K562 (cell line): Measurements from ENCODE around the gene SCP2. TPM values are rescaled to one million over a fixed set of nuclear protein-coding genes. Genes with fewer than 3 reads are reported as not detected.

Experiments used
- CBFA2T2 ChIP-seq: fragments of 450-650 bp; conservative IDR thresholded peaks from 2 replicates; pipeline ENCODE4 v1.6.1; 2017; ENCODE audit warnings: mild to moderate bottlenecking
- CHD2 ChIP-seq: IDR thresholded peaks from 2 replicates; pipeline ENCODE4 v1.6.1; 2011; ENCODE audit warnings: low read depth, low read length
- CSDE1 ChIP-seq, 2 experiments: fragments of 450-650 bp; IDR thresholded peaks; 2 replicates each; pipeline ENCODE4 v1.6.1; 2016; ENCODE audit warnings: mild to moderate bottlenecking in 1 of 2
- FOXA3 ChIP-seq, 2 experiments: fragments of 450-650 bp in 1 of 2; sonication (generic) in 1 of 2; formaldehyde crosslinking; IDR thresholded peaks in 1 of 2; conservative IDR thresholded peaks in 1 of 2; 2 replicates each; pipeline versions ENCODE4 v1.4.0 to v1.8.0; 2020 to 2022; ENCODE audit warnings: mild to moderate bottlenecking in 2 of 2, missing genetic modification reagents in 1 of 2
- GATAD2B ChIP-seq: fragments of 450-650 bp; IDR thresholded peaks from 2 replicates; pipeline ENCODE4 v1.6.1; 2017; ENCODE audit warnings: mild to moderate bottlenecking, borderline replicate concordance
- GTF2F1 ChIP-seq: IDR thresholded peaks from 2 replicates; pipeline ENCODE4 v1.6.1; 2011; ENCODE audit warnings: low read depth, low read length, improper control_type of control experiment
- HDAC8 ChIP-seq: fragments of 450-650 bp; IDR thresholded peaks from 2 replicates; pipeline ENCODE4 v1.6.1; 2016; ENCODE audit warnings: mild to moderate bottlenecking, missing genetic modification characterization, moderate library complexity, missing compliant biosample characterization
- HDGF ChIP-seq: fragments of 450-650 bp; IDR thresholded peaks from 2 replicates; pipeline ENCODE4 v1.6.1; 2016
- KAT2B ChIP-seq: IDR thresholded peaks from one replicate; pipeline ENCODE4 v1.6.1; 2012; ENCODE audit warnings: low read depth, mild to moderate bottlenecking, control low read depth, inconsistent platforms, low read length, moderate library complexity
- MAFK ChIP-seq: IDR thresholded peaks from 2 replicates; pipeline ENCODE4 v1.6.1; 2011; ENCODE audit warnings: low read length, improper control_type of control experiment
- NR2F6 ChIP-seq: fragments of 450-650 bp; formaldehyde crosslinking; IDR thresholded peaks from 2 replicates; pipeline ENCODE4 v1.4.0; 2020; ENCODE audit warnings: mild to moderate bottlenecking
- NUFIP1 ChIP-seq: fragments of 450-650 bp; IDR thresholded peaks from 2 replicates; pipeline ENCODE4 v1.6.1; 2018; ENCODE audit not compliant: partially characterized antibody
- POLR3A ChIP-seq: IDR thresholded peaks from 2 replicates; pipeline ENCODE4 v1.6.1; 2011; ENCODE audit warnings: borderline replicate concordance, mild to moderate bottlenecking, moderate library complexity; ENCODE audit not compliant: insufficient read length, insufficient read depth; ENCODE audit errors: extremely low read depth
- PRPF4 ChIP-seq: fragments of 200-400 bp; formaldehyde crosslinking; IDR thresholded peaks from one replicate; pipeline ENCODE4 v1.6.1; 2017; ENCODE audit warnings: low read length, low read depth, mild to moderate bottlenecking; ENCODE audit not compliant: insufficient read depth, poor library complexity, severe bottlenecking
- RBM22 ChIP-seq: fragments of 200-400 bp; formaldehyde crosslinking; IDR thresholded peaks from 2 replicates; pipeline ENCODE4 v1.6.1; 2018; ENCODE audit warnings: low read length, low read depth; ENCODE audit not compliant: poor library complexity, severe bottlenecking
- RFX5 ChIP-seq: IDR thresholded peaks from 2 replicates; pipeline ENCODE4 v1.6.1; 2011; ENCODE audit warnings: low read depth, mild to moderate bottlenecking, improper control_type of control experiment, low read length
- SFPQ ChIP-seq: fragments of 200-400 bp; formaldehyde crosslinking; IDR thresholded peaks from 2 replicates; pipeline ENCODE4 v1.6.1; 2017; ENCODE audit warnings: mild to moderate bottlenecking, low read depth, low read length, moderate library complexity
- SMARCB1 ChIP-seq: IDR thresholded peaks from 2 replicates; pipeline ENCODE4 v1.6.1; 2011; ENCODE audit warnings: improper control_type of control experiment, low read depth; ENCODE audit not compliant: insufficient read length
- SRSF7 ChIP-seq: fragments of 200-400 bp; formaldehyde crosslinking; optimal IDR thresholded peaks from 2 replicates; pipeline ENCODE3; 2017; ENCODE audit warnings: mild to moderate bottlenecking, low read depth, low read length
- TFAM ChIP-seq: fragments of 250-450 bp; sonication (Bioruptor Pico); conservative IDR thresholded peaks from 2 replicates; pipeline ENCODE4 v1.5.0; 2021; ENCODE audit warnings: mild to moderate bottlenecking, moderate library complexity
- ZC3H4 ChIP-seq: sonication (generic); formaldehyde crosslinking; IDR thresholded peaks from 2 replicates; pipeline ENCODE4 v1.9.0; 2021; ENCODE audit warnings: missing genetic modification reagents, borderline replicate concordance
- ZNF263 ChIP-seq: sonication (generic); formaldehyde crosslinking; IDR thresholded peaks from 2 replicates; pipeline ENCODE4 v1.8.0; 2022; ENCODE audit warnings: mild to moderate bottlenecking, missing genetic modification reagents, borderline replicate concordance
- ZNF583 ChIP-seq: fragments of 250-450 bp; sonication (Bioruptor Pico); IDR thresholded peaks from 2 replicates; pipeline ENCODE4 v1.4.0; 2020
- polyA plus RNA-seq, 8 experiments: library from polyadenylated mRNA; depleted of rRNA in 4 of 8; stranded (reverse) in 5 of 8; unstranded in 3 of 8; fragments of >200 nt; fragmentation: Nextera tagmentation in 2 of 8; fragmentation: Illumina TruSeq in 1 of 8; extraction: Ambion mirVana in 2 of 8; extraction: Trizol in 1 of 8; gene quantifications; 2 replicates each; pipeline versions ENCODE4 v1.2.1 to v1.2.3, GENCODE V29; 2011 to 2014; ENCODE audit warnings: inconsistent platforms in 1 of 8, missing spikeins in 1 of 8
- total RNA-seq, 7 experiments: library from RNA; depleted of rRNA in 6 of 7; stranded (reverse); fragments of >200 nt in 6 of 7; fragmentation: Illumina TruSeq in 2 of 7; extraction: Trizol in 2 of 7; gene quantifications; 2 replicates each; pipeline versions ENCODE4 v1.2.1 to v1.2.3, GENCODE V29; 2011 to 2021; ENCODE audit warnings: low replicate concordance in 1 of 7
- TF ChIP-seq, protein P1 (sequence below), 2 experiments: fragments of 200-800 bp in 1 of 2; sonication (Bioruptor generic) in 1 of 2; sonication (generic) in 1 of 2; formaldehyde crosslinking in 1 of 2; IDR thresholded peaks in 1 of 2; conservative IDR thresholded peaks in 1 of 2; 2 replicates each; pipeline versions ENCODE4 v1.5.0 to v1.6.1; 2016 to 2020; ENCODE audit warnings: missing compliant biosample characterization in 1 of 2, missing genetic modification characterization in 1 of 2, missing genetic modification reagents in 1 of 2
- TF ChIP-seq, protein P2 (sequence below): IDR thresholded peaks from 2 replicates; pipeline ENCODE4 v1.6.1; 2014; ENCODE audit warnings: antibody characterized with exemption

SCP2 gene
- total and polyA plus RNA-seq, 9 of the 15 experiments (the other 6 are each of a cell fraction or from before 2014, with no cell fraction given), result 63.8 to 258 (median 106) TPM

DNA sequence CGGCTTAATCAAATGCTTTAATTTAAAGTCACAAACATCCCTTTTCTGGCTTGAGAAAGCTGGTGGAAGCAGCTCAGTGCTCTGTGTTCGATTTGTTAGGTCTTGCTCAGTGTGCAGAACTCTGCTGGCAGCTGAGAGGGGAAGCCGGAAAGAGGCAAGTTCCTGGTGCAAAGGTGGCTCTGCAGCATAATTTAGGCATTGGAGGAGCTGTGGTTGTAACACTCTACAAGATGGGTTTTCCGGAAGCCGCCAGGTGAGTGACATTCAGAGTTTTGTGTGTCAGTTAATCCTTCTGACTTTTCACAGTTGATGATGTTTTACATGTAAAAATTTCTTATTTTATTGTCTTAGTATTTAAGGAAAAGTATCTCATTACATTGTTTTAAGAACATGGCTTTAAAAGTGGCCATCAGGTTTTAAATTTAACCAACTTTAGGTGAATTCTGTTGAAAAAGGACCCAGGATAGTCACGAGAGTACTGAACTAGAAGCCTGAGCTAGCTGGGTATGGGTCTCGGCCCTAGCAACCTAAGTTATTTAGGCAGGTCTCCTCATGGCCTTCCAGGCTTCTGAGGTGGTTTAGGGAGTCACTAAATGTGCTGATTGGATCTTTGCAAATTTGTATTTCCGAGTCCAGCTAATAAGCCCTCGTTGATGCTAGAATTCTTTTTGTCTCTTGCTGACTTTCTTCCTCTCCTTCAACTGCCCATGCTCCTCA is 87.9 kb downstream of the SCP2 start (continued):
- no peak for TF ChIP-seq PRPF4
- TF ChIP-seq NUFIP1, result peak; percentile 66
- TF ChIP-seq RFX5, result no peak
- TF ChIP-seq POLR3A, result no peak
- TF ChIP-seq ZC3H4 (CRISPR knock-in tag), result no peak
- TF ChIP-seq SMARCB1, result no peak
- TF ChIP-seq MAFK, result peak; percentile 52; the same call in 1 of the 2 replicates
- TF ChIP-seq CHD2, result no peak
- no peak for TF ChIP-seq SRSF7
- TF ChIP-seq FOXA3 (CRISPR knock-in tag; conservative IDR thresholded peaks at IDR 0.05 in 1 of 2, IDR thresholded peaks at IDR 0.05 in 1 of 2), result no peak
- TF ChIP-seq SFPQ, result no peak
- 0 out of 2 replicates have a peak, but pooled peaks have one; percentile 8 for TF ChIP-seq GATAD2B
- TF ChIP-seq KAT2B, result no peak
- TF ChIP-seq ZNF583 (CRISPR knock-in tag), result no peak
- no peak for TF ChIP-seq HDGF
- TF ChIP-seq NR2F6, result no peak
- TF ChIP-seq CSDE1 (IDR thresholded peaks at IDR 0.05), result no peak
- TF ChIP-seq, protein P1, sequence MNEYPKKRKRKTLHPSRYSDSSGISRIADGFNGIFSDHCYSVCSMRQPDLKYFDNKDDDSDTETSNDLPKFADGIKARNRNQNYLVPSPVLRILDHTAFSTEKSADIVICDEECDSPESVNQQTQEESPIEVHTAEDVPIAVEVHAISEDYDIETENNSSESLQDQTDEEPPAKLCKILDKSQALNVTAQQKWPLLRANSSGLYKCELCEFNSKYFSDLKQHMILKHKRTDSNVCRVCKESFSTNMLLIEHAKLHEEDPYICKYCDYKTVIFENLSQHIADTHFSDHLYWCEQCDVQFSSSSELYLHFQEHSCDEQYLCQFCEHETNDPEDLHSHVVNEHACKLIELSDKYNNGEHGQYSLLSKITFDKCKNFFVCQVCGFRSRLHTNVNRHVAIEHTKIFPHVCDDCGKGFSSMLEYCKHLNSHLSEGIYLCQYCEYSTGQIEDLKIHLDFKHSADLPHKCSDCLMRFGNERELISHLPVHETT (CRISPR knock-in tag; conservative IDR thresholded peaks at IDR 0.05 in 1 of 2, IDR thresholded peaks at IDR 0.05 in 1 of 2), result no peak
- no peak for TF ChIP-seq ZNF263
- TF ChIP-seq CBFA2T2, result no peak
- TF ChIP-seq TFAM (CRISPR knock-in tag), result no peak
- TF ChIP-seq, protein P2, sequence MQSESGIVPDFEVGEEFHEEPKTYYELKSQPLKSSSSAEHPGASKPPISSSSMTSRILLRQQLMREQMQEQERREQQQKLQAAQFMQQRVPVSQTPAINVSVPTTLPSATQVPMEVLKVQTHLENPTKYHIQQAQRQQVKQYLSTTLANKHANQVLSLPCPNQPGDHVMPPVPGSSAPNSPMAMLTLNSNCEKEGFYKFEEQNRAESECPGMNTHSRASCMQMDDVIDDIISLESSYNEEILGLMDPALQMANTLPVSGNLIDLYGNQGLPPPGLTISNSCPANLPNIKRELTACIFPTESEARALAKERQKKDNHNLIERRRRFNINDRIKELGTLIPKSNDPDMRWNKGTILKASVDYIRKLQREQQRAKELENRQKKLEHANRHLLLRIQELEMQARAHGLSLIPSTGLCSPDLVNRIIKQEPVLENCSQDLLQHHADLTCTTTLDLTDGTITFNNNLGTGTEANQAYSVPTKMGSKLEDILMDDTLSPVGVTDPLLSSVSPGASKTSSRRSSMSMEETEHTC, result no peak
- TF ChIP-seq HDAC8, result no peak
- no peak for TF ChIP-seq RBM22
- TF ChIP-seq GTF2F1, result no peak
